HEK293T (cell line): Measurements from ENCODE around the gene ZIC4.

Experiments
- BHLHE40 ChIP-seq: fragments of 450-650 bp; IDR thresholded peaks from 2 replicates; pipeline ENCODE4 v1.6.1; 2016; ENCODE audit warnings: mild to moderate bottlenecking, moderate library complexity, borderline replicate concordance
- NFRKB ChIP-seq: fragments of 450-650 bp; IDR thresholded peaks from 2 replicates; pipeline ENCODE4 v1.6.1; 2016; ENCODE audit warnings: mild to moderate bottlenecking, moderate library complexity

GRCh38 chr3:147380387-147380951 is 25.9 kb downstream of the ZIC4 start:
- no peak for TF ChIP-seq NFRKB
- TF ChIP-seq BHLHE40, result no peak
